ENCODE results near the gene ZNF688. TPM values are rescaled to one million over a fixed set of nuclear protein-coding genes. Genes with fewer than 3 reads are reported as not detected.

ZNF688 gene
- total and polyA plus RNA-seq, 9 of the 15 experiments (the other 6 are each of a cell fraction or from before 2014, with no cell fraction given): 0.48 to 12.9 (median 4.5) TPM

- TF ChIP-seq ERF (CRISPR knock-in tag; IDR thresholded peaks at IDR 0.05) (peak; percentile 82; the same call in 1 of the 2 replicates), C11orf30 (IDR thresholded peaks at IDR 0.05; ENCODE audit: low read depth) (peak; percentile 59; the same call in 1 of the 2 replicates), ATF7 (IDR thresholded peaks at IDR 0.05) (peak; percentile 69; the same call in 1 of the 2 replicates), NFYB (IDR thresholded peaks at IDR 0.05; ENCODE audit: extremely low read depth, insufficient read length) (peak; percentile 24), ZNF395 (CRISPR knock-in tag; IDR thresholded peaks at IDR 0.05) (no peak), SIX5 (IDR thresholded peaks at IDR 0.05; ENCODE audit: borderline replicate concordance in 1 of 2, insufficient read depth in 1 of 2, low read depth in 1 of 2, low read length in 2 of 2) (peak; percentile 54; a peak in 2 of 4 replicates), ZNF740 (CRISPR knock-in tag; IDR thresholded peaks at IDR 0.05) (peak; percentile 97), ZNF740 (tag; IDR thresholded peaks at IDR 0.05) (peak in 1 of 2 experiments; percentile 100; a peak in 2 of 4 replicates), MITF (IDR thresholded peaks at IDR 0.05) (0 out of 2 replicates have a peak, but pooled peaks have one; percentile 69), PATZ1 (CRISPR knock-in tag; IDR thresholded peaks at IDR 0.05; ENCODE audit: borderline replicate concordance) (peak; percentile 88), NR3C1 (CRISPR knock-in tag; IDR thresholded peaks at IDR 0.05) (no peak), TARDBP (IDR thresholded peaks at IDR 0.05) (peak; percentile 43), ZSCAN29 (IDR thresholded peaks at IDR 0.05) (no peak), ZNF644 (tag; IDR thresholded peaks at IDR 0.05; ENCODE audit: low read depth) (no peak), DACH1 (IDR thresholded peaks at IDR 0.05; ENCODE audit: partially characterized antibody) (peak; percentile 44), HDAC1 (IDR thresholded peaks at IDR 0.05) (peak in 1 of 2 experiments; percentile 31; a peak in 1 of 4 replicates), RUNX1 (IDR thresholded peaks at IDR 0.05; ENCODE audit: low read depth) (0 out of 2 replicates have a peak, but pooled peaks have one; percentile 1), KDM1A (IDR thresholded peaks at IDR 0.05) (no peak), CGGBP1 (CRISPR knock-in tag; IDR thresholded peaks at IDR 0.05) (no peak; the same call in 1 of the 2 replicates), PURB (CRISPR knock-in tag; IDR thresholded peaks at IDR 0.05; ENCODE audit: low read depth) (no peak), NFRKB (IDR thresholded peaks at IDR 0.05; ENCODE audit: low read depth) (peak; percentile 72; the same call in 1 of the 2 replicates)
Measured at GRCh38 chr16:30526823-30527634, 44.5 kb downstream of the ZNF688 start (continued).
